Activated effector memory CD4-positive, alpha-beta T cell treated with anti-CD3 and anti-CD28 coated beads, Interleukin-2, amount 50 U/mL, for 16 hours (primary cell): ENCODE results near the gene EXD3.

Experiments used
- DNase-seq: peaks from one replicate; pipeline ENCODE4 v3.0.0-alpha.2; 2020

Gene EXD3

GRCh38 chr9:137375321-137376058 is 47.5 kb downstream of the EXD3 start:
- peak; percentile 4 for DNase-seq

GRCh38 chr9:137374131-137374845 is 48.7 kb downstream of the EXD3 start:
- peak; percentile 54 for DNase-seq

GRCh38 chr9:137373611-137373980 is 49.4 kb downstream of the EXD3 start:
- peak; percentile 46 for DNase-seq

- peak; percentile 43 for DNase-seq
Measured at GRCh38 chr9:137372693-137373610, 50.0 kb downstream of the EXD3 start.

- DNase-seq: peak; percentile 54
Measured at GRCh38 chr9:137371946-137372651, 50.9 kb downstream of the EXD3 start.

GRCh38 chr9:137371521-137371941 is 51.4 kb downstream of the EXD3 start:
- peak; percentile 56 for DNase-seq

- DNase-seq: peak; percentile 54
Measured at GRCh38 chr9:137370865-137371520, 52.0 kb downstream of the EXD3 start.

GRCh38 chr9:137369911-137370764 is 52.8 kb downstream of the EXD3 start:
- peak; percentile 21 for DNase-seq

DNA sequence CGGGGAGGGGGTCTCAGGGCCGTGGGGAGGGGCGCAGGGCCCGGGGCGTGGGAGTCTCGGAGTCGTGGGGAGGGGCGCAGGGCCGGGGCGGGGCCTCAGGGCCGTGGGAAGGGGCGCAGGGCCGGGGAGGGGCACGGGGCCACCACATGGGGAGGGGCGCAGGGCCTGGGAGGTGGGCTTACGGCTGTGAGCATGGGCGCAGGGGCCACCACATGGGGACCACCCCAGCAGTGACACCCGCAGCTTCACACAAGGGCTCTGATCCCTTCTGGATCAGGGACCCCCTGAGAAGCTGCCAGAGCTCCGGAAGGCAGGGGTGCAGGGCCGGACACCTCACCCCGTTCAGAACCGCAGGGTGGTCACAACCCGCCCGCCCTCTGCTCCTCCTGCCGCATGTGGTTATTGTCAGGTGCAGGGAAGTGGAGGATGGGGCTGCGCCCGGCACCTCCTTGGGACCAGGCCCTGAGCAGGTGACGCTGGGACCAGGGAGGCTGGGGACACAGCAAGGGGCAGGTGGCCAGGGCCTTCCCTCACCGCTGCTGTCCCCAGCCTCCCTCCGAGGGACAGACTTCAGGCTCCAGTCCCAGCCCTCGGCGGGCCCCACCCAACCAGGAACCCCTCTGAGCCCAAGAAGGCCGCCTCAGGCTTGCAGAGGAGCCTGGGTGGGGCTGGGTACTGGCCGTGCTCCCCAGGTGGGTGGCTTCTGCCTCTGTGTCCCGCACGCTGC is 53.7 kb downstream of the EXD3 start:
- DNase-seq: peak; percentile 57

DNA sequence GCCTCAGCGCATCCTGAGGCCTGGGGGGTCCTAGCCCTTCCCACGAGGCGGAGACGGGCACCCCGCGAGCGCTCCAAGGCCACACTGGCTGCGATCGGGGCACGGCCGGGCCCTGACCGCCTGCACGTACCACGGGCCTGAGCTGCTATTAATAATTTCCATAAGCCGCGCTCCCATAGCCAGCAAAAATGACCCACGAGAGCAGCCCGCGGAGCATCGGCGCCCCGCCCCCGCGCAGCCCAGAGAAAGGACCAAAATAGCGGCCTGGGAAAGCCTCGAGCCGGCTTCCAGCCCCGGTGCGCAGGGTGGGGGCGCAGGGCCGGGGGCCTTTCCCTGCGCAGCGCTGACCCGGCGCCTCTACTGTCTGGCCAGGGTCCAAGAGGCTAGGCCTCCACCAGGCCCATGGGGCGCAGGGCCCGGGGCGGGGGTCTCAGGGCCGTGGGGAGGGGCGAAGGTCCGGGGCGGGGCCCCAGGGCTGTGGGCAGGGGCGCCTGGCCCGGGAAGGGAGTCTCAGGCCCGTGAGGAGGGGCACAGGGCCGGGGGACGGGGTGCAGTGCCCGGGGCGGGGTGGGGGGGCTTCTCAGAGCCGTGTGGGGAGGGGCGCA is 54.4 kb downstream of the EXD3 start:
- DNase-seq: peak; percentile 16

DNA sequence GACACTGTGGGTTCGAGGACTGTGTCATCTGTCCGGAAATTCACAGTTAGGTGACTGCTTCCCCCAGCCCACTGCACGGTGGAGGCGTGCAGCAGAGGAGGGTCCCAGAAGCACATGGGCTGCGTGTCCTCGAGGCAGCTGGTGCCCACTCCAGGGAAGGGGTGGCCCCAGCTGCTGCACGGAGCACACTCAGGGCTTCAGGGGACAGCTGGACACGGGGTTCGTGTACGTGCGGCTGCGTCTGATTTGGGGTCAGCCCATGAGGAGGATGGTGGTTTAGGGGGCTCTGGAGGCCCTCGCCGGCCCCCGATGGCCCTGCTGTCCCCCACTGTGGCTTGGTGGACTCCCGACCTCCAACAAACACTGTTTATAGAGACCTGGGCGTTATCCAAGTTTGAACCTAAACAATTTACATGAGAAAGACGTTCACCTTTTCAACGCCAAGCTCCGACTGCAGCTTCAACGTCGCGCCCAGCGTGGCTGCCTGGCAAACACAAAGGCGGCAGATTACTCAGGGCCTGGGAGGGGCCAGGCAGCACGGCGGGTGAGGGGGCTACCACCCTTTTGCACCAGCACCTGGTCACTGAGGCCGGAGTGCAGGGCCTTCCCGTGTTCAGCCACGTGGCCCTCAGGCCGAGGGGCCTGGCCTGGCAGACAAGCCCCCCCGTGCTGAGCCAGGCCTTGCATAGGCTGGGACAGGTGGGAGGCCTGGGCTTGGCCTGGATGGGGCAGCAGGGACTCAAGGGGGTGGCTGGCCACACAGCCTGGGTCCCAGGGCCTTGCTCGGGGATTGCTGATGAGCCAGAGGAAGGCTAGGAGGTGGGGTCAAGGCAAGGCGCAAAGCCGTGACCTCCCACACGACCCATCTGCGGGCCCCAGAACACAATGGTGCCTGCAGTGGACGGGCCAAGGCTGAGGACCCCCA is 55.2 kb downstream of the EXD3 start:
- no peak for DNase-seq

DNA sequence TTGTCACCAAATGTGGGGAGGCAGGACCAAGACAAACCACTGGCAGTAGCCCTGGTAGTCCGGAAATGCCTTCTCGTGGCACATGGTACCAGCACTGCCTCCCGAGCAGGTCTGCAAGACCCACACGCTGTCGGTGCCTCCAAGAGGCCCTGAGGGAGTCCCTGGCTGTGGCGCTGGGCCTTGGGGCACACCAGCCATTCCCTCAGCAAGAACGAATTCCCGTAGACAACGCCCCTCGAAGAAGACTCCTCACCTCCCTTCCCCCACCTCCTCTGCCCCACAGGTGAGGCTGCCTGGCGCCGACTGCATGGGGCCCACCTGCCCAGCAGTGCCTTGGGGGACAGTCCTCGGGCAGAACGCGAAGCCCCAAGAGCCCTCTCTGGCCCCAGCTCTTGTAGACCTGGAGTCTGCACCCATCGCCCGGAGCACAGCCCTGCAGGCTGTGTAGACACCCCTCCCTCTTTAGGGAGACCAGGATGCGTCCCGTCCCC is 56.0 kb downstream of the EXD3 start:
- DNase-seq: peak; percentile 58

- peak; percentile 57 for DNase-seq
Measured at GRCh38 chr9:137366445-137366810, 56.5 kb downstream of the EXD3 start.

DNA sequence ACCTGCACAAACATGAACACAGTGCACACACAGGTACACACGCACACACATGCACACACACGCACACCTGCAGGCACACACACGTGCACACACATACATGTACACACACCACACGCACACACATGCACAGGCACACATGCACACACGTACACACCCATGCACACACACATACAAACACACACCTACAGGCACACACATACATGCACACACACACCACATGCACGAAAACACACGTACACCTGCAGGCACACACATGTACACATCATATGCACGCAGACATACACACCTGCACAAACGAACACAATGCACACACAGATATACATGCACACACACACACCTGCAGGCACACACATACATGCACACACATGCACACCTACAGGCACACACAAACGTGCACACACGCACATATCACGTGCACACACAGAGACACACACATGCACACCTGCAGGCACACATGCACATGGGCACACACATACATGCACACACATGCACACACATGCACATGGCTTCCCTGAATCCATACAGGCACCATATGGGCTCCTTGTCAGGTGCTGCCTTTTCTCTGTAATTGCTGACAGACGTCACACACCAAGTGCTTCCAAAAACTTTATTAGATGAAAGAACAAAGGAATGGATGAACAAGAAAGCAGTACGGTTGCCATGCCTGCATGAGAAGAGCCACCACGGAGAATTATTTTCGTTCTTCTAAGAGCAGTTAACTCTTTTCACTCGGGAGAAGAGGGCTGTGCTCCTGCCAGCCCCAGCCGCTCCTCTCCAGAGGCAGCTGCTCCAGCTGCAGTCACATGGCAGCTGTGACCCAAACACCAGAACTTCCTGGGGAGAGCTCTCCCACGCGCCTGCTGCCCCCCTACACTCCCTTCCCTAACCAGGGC is 57.2 kb downstream of the EXD3 start:
- DNase-seq: no peak

DNA sequence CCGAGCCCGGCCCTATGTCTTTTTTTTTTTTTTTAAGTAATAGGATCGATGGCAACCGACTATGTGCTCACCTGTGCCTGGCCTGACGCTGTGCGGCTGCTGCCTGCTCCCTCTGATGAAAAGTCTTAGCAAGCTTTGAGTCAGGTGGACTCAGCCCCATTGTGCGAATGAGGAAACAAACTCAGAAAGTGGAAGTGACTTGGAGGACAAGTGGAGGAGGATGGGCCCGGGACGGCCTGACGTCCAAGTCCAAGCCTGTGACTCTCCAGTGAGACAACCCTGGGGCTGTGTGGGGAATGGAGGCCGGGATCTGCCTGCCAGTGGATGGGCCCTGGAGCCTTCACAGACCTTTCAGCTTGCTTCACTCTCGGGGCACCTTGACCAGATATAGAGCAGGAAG is 57.9 kb downstream of the EXD3 start:
- no peak for DNase-seq

DNA sequence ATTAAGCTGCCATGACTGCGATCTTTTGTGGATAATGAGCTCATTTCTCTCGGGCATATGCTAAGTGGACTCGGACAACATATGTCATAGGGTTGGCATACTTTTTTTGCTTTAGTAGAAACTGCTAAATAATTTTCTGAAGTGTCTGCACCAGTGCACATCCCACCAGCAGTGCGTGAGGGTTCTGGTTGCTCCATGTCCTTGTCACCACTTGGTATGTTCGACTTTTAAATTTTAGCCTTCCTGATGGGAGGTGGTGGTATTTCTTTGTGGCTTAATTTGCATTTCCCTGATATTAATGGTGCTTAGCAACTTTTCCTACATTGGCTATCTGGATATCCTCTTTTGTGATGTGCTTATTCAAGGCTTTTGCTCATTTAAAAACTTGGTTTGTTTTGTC is 63.1 kb downstream of the EXD3 start:
- no peak for DNase-seq

GRCh38 chr9:137358126-137358525 is 64.8 kb downstream of the EXD3 start:
- DNase-seq: no peak

- no peak for DNase-seq
Measured at GRCh38 chr9:137357166-137357565, 65.8 kb downstream of the EXD3 start.
